ENCODE results near the gene B4GALT7. TPM values are rescaled to one million over a fixed set of nuclear protein-coding genes. Genes with fewer than 3 reads are reported as not detected.

The B4GALT7 gene
- total RNA-seq, 6 donors from 2014 or later = 17.2 to 30.4 (median 23.0) TPM

GRCh38 chr5:177610131-177610769 lies 10.3 kb downstream of the B4GALT7 start:
- H3K9me3 ChIP-seq = no peaks in the 10 kb centered on the region
- WGBS, 2 donors = 79 to 86% methylated on average over 12 to 13 of the region's 13 CpGs
- ATAC-seq (ENCODE audit: low FRiP score in 2 of 2) (no peak), DNase-seq (no peak)
- H3K36me3 ChIP-seq = peaks cover 0 to 17% (median 3%) of the 10 kb centered on the region in 4 donors
- no peak overlapping the region for H3K4me3 ChIP-seq
- TF ChIP-seq CTCF (IDR thresholded peaks at IDR 0.05) = no peak
- no peak for TF ChIP-seq POLR2AphosphoS5 (IDR thresholded peaks at IDR 0.05)
- no peak for TF ChIP-seq EP300 (IDR thresholded peaks at IDR 0.05)
- TF ChIP-seq POLR2A (IDR thresholded peaks at IDR 0.05) = no peak
- peaks cover 5 to 9% (median 5%) of the 10 kb centered on the region in 4 donors for H3K4me1 ChIP-seq
- H3K27me3 ChIP-seq = no peaks in the 10 kb centered on the region
- H3K27ac ChIP-seq = no peak overlapping the region

- Histone ChIP-seq H3K4me1 (peaks cover 5 to 9% (median 5%) of the 10 kb centered on the region in 4 donors), H3K36me3 (peaks cover 0 to 13% (median 5%) of the 10 kb centered on the region in 4 donors), H3K4me3 (no peak overlapping the region), H3K27me3 (no peaks in the 10 kb centered on the region), H3K27ac (no peak overlapping the region), H3K9me3 (no peaks in the 10 kb centered on the region)
- DNase-seq (no peak), ATAC-seq (ENCODE audit: low FRiP score in 2 of 2) (no peak)
- 54 to 78% methylated on average over 2 to 4 of the region's 4 CpGs for WGBS, 2 donors
- TF ChIP-seq CTCF (IDR thresholded peaks at IDR 0.05) (no peak), POLR2AphosphoS5 (IDR thresholded peaks at IDR 0.05) (no peak), EP300 (IDR thresholded peaks at IDR 0.05) (no peak), POLR2A (IDR thresholded peaks at IDR 0.05) (no peak)
These were observed 11.0 kb downstream of the B4GALT7 start for GRCh38 chr5:177610770-177611445.

GRCh38 chr5:177611446-177612214 lies 11.7 kb downstream of the B4GALT7 start:
- Histone ChIP-seq H3K27ac (no peak overlapping the region), H3K4me3 (no peak overlapping the region), H3K4me1 (peaks cover 5 to 9% (median 5%) of the 10 kb centered on the region in 4 donors), H3K36me3 (peaks cover 0 to 9% (median 6%) of the 10 kb centered on the region in 4 donors), H3K9me3 (no peaks in the 10 kb centered on the region), H3K27me3 (no peaks in the 10 kb centered on the region)
- no peak for DNase-seq
- WGBS, 2 donors = 94 to 96% methylated on average over 15 of the region's 15 CpGs
- no peak for ATAC-seq (ENCODE audit: low FRiP score in 2 of 2)
- TF ChIP-seq EP300 (IDR thresholded peaks at IDR 0.05) (no peak), POLR2AphosphoS5 (IDR thresholded peaks at IDR 0.05) (no peak), CTCF (IDR thresholded peaks at IDR 0.05) (no peak), POLR2A (IDR thresholded peaks at IDR 0.05) (no peak)

- no peak for ATAC-seq (ENCODE audit: low FRiP score in 2 of 2)
- H3K27me3 ChIP-seq = no peaks in the 10 kb centered on the region
- H3K4me1 ChIP-seq = peaks cover 3 to 6% (median 4%) of the 10 kb centered on the region in 4 donors
- H3K9me3 ChIP-seq = no peaks in the 10 kb centered on the region
- no peak overlapping the region for H3K27ac ChIP-seq
- H3K36me3 ChIP-seq = peaks cover 0 to 12% (median 6%) of the 10 kb centered on the region in 4 donors
- DNase-seq = no peak
- TF ChIP-seq POLR2AphosphoS5 (IDR thresholded peaks at IDR 0.05) = no peak
- no peak for TF ChIP-seq EP300 (IDR thresholded peaks at IDR 0.05)
- no peak for TF ChIP-seq CTCF (IDR thresholded peaks at IDR 0.05)
- TF ChIP-seq POLR2A (IDR thresholded peaks at IDR 0.05) = no peak
- WGBS, 2 donors = 82 to 84% methylated on average over 6 of the region's 6 CpGs
- no peak overlapping the region for H3K4me3 ChIP-seq
These were observed 12.3 kb downstream of the B4GALT7 start for GRCh38 chr5:177612215-177612673.
